HL-60 (cell line): ENCODE measurements around the gene XAB2.

Source experiments
- DNase-seq, 2 experiments: peaks; one replicate each; pipeline ENCODE4 v3.0.0-alpha.2; 2010 to 2020; ENCODE audit warnings: low read depth in 1 of 2, low spot score in 1 of 2
- H3K27ac ChIP-seq: fragments of 250-450 bp; sonication (Bioruptor Pico); replicated peaks from 2 replicates; pipeline ENCODE4 v1.5.1; 2020; ENCODE audit warnings: mild to moderate bottlenecking, moderate library complexity
- H3K27me3 ChIP-seq: fragments of 250-450 bp; sonication (Bioruptor Pico); 2 replicates; pipeline ENCODE4 v1.5.1; 2021; ENCODE audit warnings: mild to moderate bottlenecking, moderate library complexity; ENCODE audit not compliant: insufficient read depth, poor library complexity, severe bottlenecking
- H3K4me3 ChIP-seq: replicated peaks from 2 replicates; pipeline ENCODE4 v1.5.1; 2011; ENCODE audit warnings: mild to moderate bottlenecking, control low read depth, low read length; ENCODE audit not compliant: insufficient read depth
- GABPA ChIP-seq: IDR thresholded peaks from 2 replicates; pipeline ENCODE4 v1.6.1; 2012; ENCODE audit warnings: low read depth
- POLR2AphosphoS5 ChIP-seq: IDR thresholded peaks from 2 replicates; pipeline ENCODE4 v1.6.1; 2012; ENCODE audit warnings: low read depth
- SPI1 ChIP-seq: IDR thresholded peaks from 2 replicates; pipeline ENCODE4 v1.6.1; 2012; ENCODE audit warnings: low read depth, mild to moderate bottlenecking, borderline replicate concordance
- TF ChIP-seq, protein P1 (sequence below): IDR thresholded peaks from one replicate; pipeline ENCODE4 v1.5.1; 2011; ENCODE audit warnings: low read length, control low read depth, inconsistent platforms; ENCODE audit not compliant: insufficient read depth
- TF ChIP-seq, protein P2 (sequence below): IDR thresholded peaks from 2 replicates; pipeline ENCODE4 v1.6.1; 2012; ENCODE audit warnings: low read depth; ENCODE audit not compliant: insufficient replicate concordance

The XAB2 gene

GRCh38 chr19:7674010-7675005 lies 45.0 kb upstream of the XAB2 start:
- peak overlapping the region; percentile 80 for H3K27ac ChIP-seq
- no peak for TF ChIP-seq POLR2AphosphoS5
- TF ChIP-seq SPI1 = peak; percentile 4; the same call in 1 of the 2 replicates
- H3K4me3 ChIP-seq = no peak overlapping the region
- H3K27me3 ChIP-seq = no peaks in the 10 kb centered on the region
- peak; percentile 95 to 96 for DNase-seq

GRCh38 chr19:7672522-7672921 lies 43.2 kb upstream of the XAB2 start:
- Histone ChIP-seq H3K27me3 (no peaks in the 10 kb centered on the region), H3K27ac (no peak overlapping the region), H3K4me3 (no peak overlapping the region)
- DNase-seq = no peak
- TF ChIP-seq, protein P1, sequence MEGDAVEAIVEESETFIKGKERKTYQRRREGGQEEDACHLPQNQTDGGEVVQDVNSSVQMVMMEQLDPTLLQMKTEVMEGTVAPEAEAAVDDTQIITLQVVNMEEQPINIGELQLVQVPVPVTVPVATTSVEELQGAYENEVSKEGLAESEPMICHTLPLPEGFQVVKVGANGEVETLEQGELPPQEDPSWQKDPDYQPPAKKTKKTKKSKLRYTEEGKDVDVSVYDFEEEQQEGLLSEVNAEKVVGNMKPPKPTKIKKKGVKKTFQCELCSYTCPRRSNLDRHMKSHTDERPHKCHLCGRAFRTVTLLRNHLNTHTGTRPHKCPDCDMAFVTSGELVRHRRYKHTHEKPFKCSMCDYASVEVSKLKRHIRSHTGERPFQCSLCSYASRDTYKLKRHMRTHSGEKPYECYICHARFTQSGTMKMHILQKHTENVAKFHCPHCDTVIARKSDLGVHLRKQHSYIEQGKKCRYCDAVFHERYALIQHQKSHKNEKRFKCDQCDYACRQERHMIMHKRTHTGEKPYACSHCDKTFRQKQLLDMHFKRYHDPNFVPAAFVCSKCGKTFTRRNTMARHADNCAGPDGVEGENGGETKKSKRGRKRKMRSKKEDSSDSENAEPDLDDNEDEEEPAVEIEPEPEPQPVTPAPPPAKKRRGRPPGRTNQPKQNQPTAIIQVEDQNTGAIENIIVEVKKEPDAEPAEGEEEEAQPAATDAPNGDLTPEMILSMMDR = no peak
- no peak for TF ChIP-seq POLR2AphosphoS5
- TF ChIP-seq GABPA = no peak

DNA sequence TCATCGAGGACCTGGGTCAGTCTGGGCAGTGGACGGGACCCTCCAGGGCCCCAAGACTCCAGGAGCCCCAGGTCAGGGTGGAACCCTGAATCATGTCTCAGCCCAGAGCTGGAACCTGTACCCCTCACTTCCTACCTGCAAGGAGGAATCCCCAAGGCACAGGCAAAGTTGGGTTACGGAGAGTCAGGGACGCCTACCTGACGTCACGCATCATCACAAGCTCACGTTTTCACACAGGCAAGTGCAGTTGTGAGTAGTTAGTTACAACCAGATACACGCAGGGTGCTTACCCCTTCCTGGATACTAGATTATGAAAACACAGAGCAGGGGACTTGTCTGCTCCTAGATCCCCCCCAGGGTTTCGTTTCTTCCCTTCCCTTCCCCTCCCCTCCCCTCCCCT lies 41.4 kb upstream of the XAB2 start:
- Histone ChIP-seq H3K27me3 (no peaks in the 10 kb centered on the region), H3K27ac (0 out of 2 replicates have a peak overlapping the region, but pooled peaks have one; percentile 21), H3K4me3 (no peak overlapping the region)
- DNase-seq = no peak
- TF ChIP-seq, protein P1 = no peak
- TF ChIP-seq SPI1 (no peak), POLR2AphosphoS5 (no peak), GABPA (no peak)
- TF ChIP-seq, protein P2, sequence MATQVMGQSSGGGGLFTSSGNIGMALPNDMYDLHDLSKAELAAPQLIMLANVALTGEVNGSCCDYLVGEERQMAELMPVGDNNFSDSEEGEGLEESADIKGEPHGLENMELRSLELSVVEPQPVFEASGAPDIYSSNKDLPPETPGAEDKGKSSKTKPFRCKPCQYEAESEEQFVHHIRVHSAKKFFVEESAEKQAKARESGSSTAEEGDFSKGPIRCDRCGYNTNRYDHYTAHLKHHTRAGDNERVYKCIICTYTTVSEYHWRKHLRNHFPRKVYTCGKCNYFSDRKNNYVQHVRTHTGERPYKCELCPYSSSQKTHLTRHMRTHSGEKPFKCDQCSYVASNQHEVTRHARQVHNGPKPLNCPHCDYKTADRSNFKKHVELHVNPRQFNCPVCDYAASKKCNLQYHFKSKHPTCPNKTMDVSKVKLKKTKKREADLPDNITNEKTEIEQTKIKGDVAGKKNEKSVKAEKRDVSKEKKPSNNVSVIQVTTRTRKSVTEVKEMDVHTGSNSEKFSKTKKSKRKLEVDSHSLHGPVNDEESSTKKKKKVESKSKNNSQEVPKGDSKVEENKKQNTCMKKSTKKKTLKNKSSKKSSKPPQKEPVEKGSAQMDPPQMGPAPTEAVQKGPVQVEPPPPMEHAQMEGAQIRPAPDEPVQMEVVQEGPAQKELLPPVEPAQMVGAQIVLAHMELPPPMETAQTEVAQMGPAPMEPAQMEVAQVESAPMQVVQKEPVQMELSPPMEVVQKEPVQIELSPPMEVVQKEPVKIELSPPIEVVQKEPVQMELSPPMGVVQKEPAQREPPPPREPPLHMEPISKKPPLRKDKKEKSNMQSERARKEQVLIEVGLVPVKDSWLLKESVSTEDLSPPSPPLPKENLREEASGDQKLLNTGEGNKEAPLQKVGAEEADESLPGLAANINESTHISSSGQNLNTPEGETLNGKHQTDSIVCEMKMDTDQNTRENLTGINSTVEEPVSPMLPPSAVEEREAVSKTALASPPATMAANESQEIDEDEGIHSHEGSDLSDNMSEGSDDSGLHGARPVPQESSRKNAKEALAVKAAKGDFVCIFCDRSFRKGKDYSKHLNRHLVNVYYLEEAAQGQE = no peak

DNA sequence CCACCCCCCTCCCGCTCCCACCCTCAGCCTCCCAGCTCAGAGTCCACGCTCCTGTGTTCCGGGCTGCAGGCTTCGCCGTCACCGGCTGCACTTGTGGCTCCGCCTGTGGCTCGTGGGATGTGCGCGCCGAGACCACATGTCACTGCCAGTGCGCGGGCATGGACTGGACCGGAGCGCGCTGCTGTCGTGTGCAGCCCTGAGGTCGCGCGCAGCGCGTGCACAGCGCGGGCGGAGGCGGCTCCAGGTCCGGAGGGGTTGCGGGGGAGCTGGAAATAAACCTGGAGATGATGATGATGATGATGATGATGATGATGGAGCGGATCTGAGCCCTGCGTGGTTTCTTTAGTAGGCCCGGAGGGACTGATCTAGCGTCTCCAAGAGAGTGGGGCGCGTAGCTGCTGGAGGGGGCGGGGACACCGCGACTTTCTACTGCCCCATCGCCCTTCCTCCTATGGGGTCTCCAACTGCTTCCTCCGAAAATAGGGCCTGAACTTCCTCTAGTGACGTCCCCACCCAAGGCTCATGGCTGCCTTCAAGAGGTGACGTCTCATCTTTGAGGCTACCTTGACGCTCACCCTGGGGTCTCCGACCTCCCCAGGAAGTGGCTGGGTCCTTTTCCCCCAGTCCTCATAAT lies 40.9 kb upstream of the XAB2 start:
- peak in 1 of 2 experiments; percentile 41 for DNase-seq
- Histone ChIP-seq H3K27me3 (no peaks in the 10 kb centered on the region), H3K4me3 (no peak overlapping the region), H3K27ac (0 out of 2 replicates have a peak overlapping the region, but pooled peaks have one; percentile 21)
- TF ChIP-seq POLR2AphosphoS5 = no peak
- TF ChIP-seq SPI1 = no peak
- TF ChIP-seq GABPA = no peak
- TF ChIP-seq, protein P1 = no peak
- TF ChIP-seq, protein P2 = no peak
